Smooth muscle cell of bladder (primary cell): Measurements from ENCODE around the gene KHNYN. TPM values are rescaled to one million over a fixed set of nuclear protein-coding genes. Genes with fewer than 3 reads are reported as not detected.

ENCODE experiments used
- total RNA-seq: library from RNA; depleted of rRNA; stranded (reverse); fragments of >200 nt; gene quantifications from 2 replicates; pipeline ENCODE4 v1.2.3, GENCODE V29; 2014

The KHNYN gene
- total RNA-seq: 42.5 and 60.6 TPM in 2 replicates

GRCh38 chr14:24429395-24430142, at the start of gene KHNYN, which contains the start of gene CBLN3:
Gene KHNYN (plus strand): TSS chr14:24429954. CDS start chr14:24430731, 777 bp downstream.
Gene CBLN3 (minus strand): TSS chr14:24429668. CDS start chr14:24429054, 614 bp downstream.

GRCh38 chr14:24398653-24399446, 30.9 kb upstream of the KHNYN start, which contains the start of gene NYNRIN:
Gene NYNRIN (plus strand): TSS chr14:24399003. CDS start chr14:24399247, 244 bp downstream.

DNA sequence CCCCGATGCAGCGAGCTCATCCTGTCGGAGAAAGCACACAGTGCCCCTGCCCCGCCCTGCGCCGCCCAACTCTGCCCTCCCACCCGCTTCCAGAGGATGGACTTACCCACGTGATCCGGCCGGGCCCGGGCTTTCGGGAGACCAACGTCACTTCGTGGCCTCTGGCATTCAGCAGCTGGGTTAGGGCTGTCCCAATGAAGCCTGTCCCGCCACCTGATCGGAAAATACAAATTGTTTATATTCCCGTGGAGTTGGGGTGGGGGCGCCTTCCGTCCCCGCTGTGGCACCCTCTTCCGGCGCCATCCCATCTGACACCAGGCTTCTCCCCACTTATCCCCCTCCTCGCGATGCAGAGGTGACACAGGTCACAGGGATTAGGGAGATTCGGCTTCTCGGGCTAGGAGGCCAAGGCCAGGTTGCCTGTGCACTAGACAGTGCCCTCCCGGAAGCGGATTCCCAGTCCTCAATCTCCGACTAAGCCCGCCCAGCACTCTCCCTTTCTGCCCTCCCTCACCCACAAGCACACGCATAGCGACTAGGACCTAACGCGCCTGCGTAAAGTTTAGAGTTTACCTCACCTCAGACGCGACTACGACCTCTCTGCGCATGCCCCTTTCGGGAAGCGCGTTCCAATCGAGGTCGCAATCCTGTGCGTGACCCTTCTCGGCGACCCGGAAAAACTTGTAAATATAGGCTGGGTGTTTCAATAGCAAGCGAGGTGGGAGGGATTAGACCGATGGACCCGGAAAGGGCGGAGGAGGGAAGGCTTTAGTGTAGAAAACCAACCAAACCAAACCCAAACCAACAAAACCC, 12.7 kb downstream of the KHNYN start, which contains the start of gene SDR39U1:
Gene SDR39U1 (minus strand): TSS at position 537 of the 813 bp plus-strand sequence. CDS start 7 bp downstream, at position 530.

Other genes with a start within 250 kb of the KHNYN start
- gene IPO4, start 241.1 kb upstream of the KHNYN start, total RNA-seq: 27.4 and 27.8 TPM in 2 replicates
- 50.9 and 58.4 TPM in 2 replicates for gene TM9SF1, start 234.5 kb upstream of the KHNYN start, total RNA-seq
- gene TSSK4, start 224.3 kb upstream of the KHNYN start, total RNA-seq: 0.14 and 0.28 TPM in 2 replicates
- gene CHMP4A, start 216.5 kb upstream of the KHNYN start, total RNA-seq: 19.7 and 20.3 TPM in 2 replicates
- gene MDP1, start 213.9 kb upstream of the KHNYN start, total RNA-seq: 16.2 and 17.7 TPM in 2 replicates
- 226 and 239 TPM in 2 replicates for gene NEDD8, start 197.6 kb upstream of the KHNYN start, total RNA-seq
- 123 and 126 TPM in 2 replicates for gene GMPR2, start 197.0 kb upstream of the KHNYN start, total RNA-seq
- 37.0 and 42.7 TPM in 2 replicates for gene TINF2, start 187.3 kb upstream of the KHNYN start, total RNA-seq
- 0.71 and 1.6 TPM in 2 replicates for gene TGM1, start 166.8 kb upstream of the KHNYN start, total RNA-seq
- gene RABGGTA, start 158.4 kb upstream of the KHNYN start, total RNA-seq: 16.6 and 20.1 TPM in 2 replicates
- 7.2 and 10.5 TPM in 2 replicates for gene DHRS1, start 130.2 kb upstream of the KHNYN start, total RNA-seq
- 14.2 and 17.1 TPM in 2 replicates for gene NOP9, start 130.1 kb upstream of the KHNYN start, total RNA-seq
- gene CIDEB, start 122.0 kb upstream of the KHNYN start, total RNA-seq: 1.00 and 1.8 TPM in 2 replicates
- gene LTB4R2, start 119.8 kb upstream of the KHNYN start, total RNA-seq: 1.6 and 2.7 TPM in 2 replicates
- 0.71 and 1.9 TPM in 2 replicates for gene LTB4R, start 118.5 kb upstream of the KHNYN start, total RNA-seq
- gene ADCY4, start 94.9 kb upstream of the KHNYN start, total RNA-seq: 3.4 and 5.3 TPM in 2 replicates
- 2.5 and 2.8 TPM in 2 replicates for gene RIPK3, start 90.0 kb upstream of the KHNYN start, total RNA-seq
- 48.2 and 66.7 TPM in 2 replicates for gene NFATC4, start 61.8 kb upstream of the KHNYN start, total RNA-seq
- gene NYNRIN, start 31.0 kb upstream of the KHNYN start, total RNA-seq: 6.4 and 10.2 TPM in 2 replicates
- gene CBLN3, start 286 bp upstream of the KHNYN start, total RNA-seq: 3.3 and 3.4 TPM in 2 replicates
- 9.4 and 10.3 TPM in 2 replicates for gene SDR39U1, start 12.8 kb downstream of the KHNYN start, total RNA-seq
- not detected in 2 replicates for gene CMA1, start 78.3 kb downstream of the KHNYN start, total RNA-seq
- not detected in 2 replicates for gene CTSG, start 146.3 kb downstream of the KHNYN start, total RNA-seq
- gene GZMH, start 179.7 kb downstream of the KHNYN start, total RNA-seq: not detected in 2 replicates
- gene GZMB, start 204.2 kb downstream of the KHNYN start, total RNA-seq: not detected in 2 replicates